Thyroid gland (tissue), 4 donors: ENCODE measurements around the gene POLD1.

Source experiments
- CTCF ChIP-seq, 6 experiments: fragments of 200-600 bp in 3 of 6; fragments of 450-650 bp in 3 of 6; sonication (generic) in 3 of 6; IDR thresholded peaks; one replicate each; pipeline ENCODE4 v1.5.1; 2016 to 2019; ENCODE audit warnings: antibody characterized with exemption in 6 of 6, mild to moderate bottlenecking in 2 of 6, inconsistent platforms in 1 of 6, moderate library complexity in 1 of 6
- POLR2A ChIP-seq, 2 donors: fragments of 450-650 bp; IDR thresholded peaks; one replicate each; pipeline ENCODE4 v1.6.1; 2017; ENCODE audit warnings: antibody characterized with exemption in 2 of 2, mild to moderate bottlenecking in 2 of 2, moderate library complexity in 1 of 2

- no peak for TF ChIP-seq CTCF (IDR thresholded peaks at IDR 0.05)
- no peak for TF ChIP-seq POLR2A (IDR thresholded peaks at IDR 0.05)
Observed at GRCh38 chr19:50420808-50421207, 36.7 kb downstream of the POLD1 start.
